Stimulated activated CD4-positive, alpha-beta T cell treated with anti-CD3 and anti-CD28 coated beads, TNF-alpha, amount 100 ng/mL, for 1 hour (primary cell): Measurements from ENCODE around the gene THBS1.

Source experiments
- DNase-seq, 3 donors: peaks; one replicate each; pipeline ENCODE4 v3.0.0-alpha.2; 2020; ENCODE audit warnings: low read depth in 3 of 3, low spot score in 1 of 3

The THBS1 gene

DNA sequence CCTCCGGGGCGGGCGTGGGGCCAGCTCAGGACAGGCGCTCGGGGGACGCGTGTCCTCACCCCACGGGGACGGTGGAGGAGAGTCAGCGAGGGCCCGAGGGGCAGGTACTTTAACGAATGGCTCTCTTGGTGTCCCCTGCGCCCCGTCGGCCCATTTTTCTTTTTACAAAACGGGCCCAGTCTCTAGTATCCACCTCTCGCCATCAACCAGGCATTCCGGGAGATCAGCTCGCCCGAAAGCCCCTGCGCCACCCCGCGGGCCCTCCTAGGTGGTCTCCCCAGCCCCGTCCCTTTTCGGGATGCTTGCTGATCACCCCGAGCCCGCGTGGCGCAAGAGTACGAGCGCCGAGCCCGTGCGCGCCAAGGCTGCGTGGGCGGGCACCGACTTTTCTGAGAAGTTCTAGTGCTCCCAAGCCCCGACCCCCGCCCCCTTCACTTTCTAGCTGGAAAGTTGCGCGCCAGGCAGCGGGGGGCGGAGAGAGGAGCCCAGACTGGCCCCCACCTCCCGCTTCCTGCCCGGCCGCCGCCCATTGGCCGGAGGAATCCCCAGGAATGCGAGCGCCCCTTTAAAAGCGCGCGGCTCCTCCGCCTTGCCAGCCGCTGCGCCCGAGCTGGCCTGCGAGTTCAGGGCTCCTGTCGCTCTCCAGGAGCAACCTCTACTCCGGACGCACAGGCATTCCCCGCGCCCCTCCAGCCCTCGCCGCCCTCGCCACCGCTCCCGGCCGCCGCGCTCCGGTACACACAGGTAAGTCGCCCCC lies at the start of gene THBS1:
TSS of gene THBS1 (plus strand) at position 595 of the 757 bp plus-strand sequence. CDS start 779 bp downstream, outside the sequence.
- DNase-seq: peak in 1 of 3 donors; percentile 25

DNA sequence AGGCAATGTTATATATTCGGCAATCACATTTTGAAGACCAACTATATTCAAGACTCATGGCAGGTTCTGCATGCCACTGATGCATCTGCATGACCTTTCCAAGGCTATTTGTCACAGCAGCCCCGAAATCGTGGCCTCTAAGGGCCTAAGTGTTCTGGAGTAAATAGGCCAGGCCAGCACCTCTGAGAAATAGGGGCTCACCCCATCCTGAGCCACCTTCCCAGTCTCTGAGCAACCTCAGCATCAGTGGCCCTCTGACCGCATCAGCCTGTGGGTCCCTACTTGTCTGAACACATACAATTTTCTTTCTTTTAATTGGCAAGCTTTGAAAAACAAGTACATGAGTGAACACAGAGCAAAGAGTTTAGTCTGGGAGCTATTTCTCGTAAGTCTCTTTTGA lies 45.9 kb upstream of the THBS1 start:
- DNase-seq: no peak

GRCh38 chr15:39535466-39535865 lies 45.4 kb upstream of the THBS1 start:
- no peak for DNase-seq

GRCh38 chr15:39538936-39539335 lies 41.9 kb upstream of the THBS1 start:
- DNase-seq: no peak

DNA sequence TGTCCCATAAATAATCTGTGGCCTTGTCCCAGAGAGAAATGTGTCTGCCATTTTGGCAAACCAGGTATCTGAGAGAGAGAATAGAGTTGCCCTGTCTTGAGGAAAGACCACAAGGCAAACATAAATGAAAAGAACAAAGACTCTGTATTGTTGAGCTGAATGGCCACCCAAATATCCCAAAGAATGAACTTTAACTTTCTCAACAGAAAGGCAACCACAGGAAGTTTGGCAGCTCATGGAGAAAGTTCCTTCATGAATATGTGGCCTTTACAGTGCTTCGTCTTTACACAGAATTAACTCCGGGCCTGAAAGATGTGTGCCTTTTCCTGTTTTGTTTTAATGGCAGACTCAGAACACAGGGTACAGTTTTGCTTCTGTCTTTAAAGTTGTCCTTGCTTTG lies 41.4 kb upstream of the THBS1 start:
- no peak for DNase-seq

GRCh38 chr15:39539973-39540558 lies 40.8 kb upstream of the THBS1 start:
- DNase-seq: no peak

- DNase-seq: no peak
Measured at GRCh38 chr15:39542385-39543065, 38.4 kb upstream of the THBS1 start.

DNA sequence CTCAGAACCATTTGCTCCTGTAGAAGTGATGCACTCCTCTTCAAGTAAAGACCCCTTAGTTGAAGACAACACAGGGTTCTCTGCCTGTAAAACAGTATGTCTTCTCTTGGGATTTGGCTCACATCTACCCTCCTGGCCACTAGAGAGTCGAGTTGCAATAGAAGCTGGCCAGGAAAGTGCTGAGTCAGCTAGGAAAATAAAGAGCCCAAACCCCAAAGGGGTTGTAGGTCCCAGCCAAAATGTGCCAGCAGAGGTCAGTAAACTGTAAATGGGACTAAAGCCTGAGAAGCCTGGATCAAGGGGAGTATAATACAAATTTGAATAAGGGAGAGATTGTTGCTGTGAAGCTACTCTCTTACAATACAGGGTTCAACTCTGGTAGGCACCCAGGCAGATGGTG lies 37.2 kb upstream of the THBS1 start:
- DNase-seq: no peak

GRCh38 chr15:39546842-39547241 lies 34.0 kb upstream of the THBS1 start:
- no peak for DNase-seq

DNA sequence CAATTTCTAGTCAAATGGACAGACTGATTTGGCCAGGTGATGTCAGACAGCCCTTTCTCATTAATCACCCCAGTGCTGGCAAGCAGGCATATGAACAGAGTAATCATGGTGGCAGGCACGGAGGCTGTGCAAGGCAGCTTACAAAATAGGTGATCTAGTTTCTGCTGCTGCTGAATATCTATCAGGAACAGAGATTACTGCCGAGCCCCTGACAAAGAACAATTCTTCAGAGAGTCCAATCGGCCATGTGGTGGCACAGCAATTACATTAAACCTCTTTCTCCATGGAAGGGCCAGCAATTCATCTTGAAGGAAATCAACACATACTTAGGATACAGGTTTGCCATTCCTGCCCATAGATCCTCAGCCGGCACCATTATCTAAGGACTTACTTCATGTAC lies 32.3 kb upstream of the THBS1 start:
- no peak for DNase-seq

- DNase-seq: no peak
Measured at GRCh38 chr15:39549912-39550311, 31.0 kb upstream of the THBS1 start.

DNA sequence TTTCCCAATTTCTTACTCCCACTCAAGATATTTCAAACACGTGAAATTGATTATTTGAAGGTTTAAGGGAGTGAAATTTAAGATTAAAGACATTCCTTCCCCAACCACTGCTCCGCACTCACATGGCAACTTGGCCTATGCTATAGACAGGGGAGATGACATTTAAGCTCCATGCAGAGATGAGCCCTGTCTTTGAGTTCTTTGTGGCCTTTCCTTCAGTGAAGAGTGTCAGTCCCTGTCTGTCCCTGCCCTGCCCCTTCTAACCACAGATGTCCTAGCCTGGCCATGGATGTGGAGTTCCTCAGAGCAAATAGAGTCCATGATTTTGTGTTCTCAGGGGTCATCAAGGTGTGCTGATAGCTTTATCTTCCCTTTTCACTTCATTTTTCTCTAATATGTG lies 29.4 kb upstream of the THBS1 start:
- DNase-seq: no peak

- no peak for DNase-seq
Measured at GRCh38 chr15:39552556-39552955, 28.3 kb upstream of the THBS1 start.

- DNase-seq: no peak
Measured at GRCh38 chr15:39553947-39554693, 26.8 kb upstream of the THBS1 start.

GRCh38 chr15:39554746-39555387 lies 26.0 kb upstream of the THBS1 start:
- no peak for DNase-seq

GRCh38 chr15:39555885-39556284 lies 25.0 kb upstream of the THBS1 start:
- DNase-seq: no peak

DNA sequence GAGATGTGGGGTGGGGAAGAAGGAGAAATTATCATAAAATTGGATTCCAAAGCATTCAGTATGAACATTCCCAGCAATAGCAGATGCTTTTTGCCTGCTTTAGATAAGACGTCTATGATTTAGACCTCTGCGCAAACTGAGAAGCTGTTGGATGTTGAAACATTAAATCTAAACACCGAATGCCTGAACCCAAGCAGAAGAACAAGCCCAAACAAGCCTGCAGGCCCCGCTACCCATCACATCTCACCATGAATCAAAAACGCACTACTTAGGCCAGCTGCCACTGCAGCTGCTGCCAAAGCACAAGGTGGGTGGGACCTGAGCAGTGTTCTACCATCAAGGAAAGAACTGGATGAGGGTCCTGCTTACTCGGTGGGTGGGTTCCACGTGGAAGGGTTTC lies 24.4 kb upstream of the THBS1 start:
- no peak for DNase-seq

GRCh38 chr15:39558421-39558820 lies 22.5 kb upstream of the THBS1 start:
- DNase-seq: no peak

DNA sequence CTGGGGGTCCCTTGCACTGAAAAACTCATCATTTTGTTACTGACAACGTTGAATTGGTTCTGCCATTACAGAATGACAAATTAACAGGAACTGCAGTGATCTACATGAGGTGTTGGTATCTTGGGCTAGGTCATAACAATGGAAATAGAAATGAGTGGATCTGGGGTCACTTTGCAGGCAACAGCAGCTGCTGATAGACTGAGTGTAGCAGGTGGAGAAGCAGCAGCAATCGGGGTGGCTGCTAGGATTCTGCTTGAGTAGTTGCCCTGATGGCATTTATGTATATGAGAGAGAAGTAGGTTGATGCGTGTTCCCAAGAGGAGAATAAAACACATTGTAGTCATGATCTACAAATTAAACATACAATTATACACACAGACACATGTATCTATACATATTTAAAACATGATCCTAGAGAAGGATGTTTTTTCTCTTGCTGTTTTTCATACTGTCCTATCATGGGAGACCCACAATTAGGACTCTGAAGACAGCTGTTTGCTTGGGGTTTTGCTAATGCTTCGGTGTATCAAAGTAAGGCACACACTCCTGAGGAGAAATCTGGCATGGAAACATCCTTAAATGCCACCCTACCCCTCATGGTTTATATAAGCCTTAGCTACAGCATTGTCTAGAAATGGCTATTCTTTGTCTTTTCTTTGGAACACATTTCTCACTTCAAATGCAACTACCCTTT lies 15.8 kb upstream of the THBS1 start:
- DNase-seq: no peak

- no peak for DNase-seq
Measured at GRCh38 chr15:39565851-39566250, 15.0 kb upstream of the THBS1 start.

GRCh38 chr15:39573287-39573686 lies 7.6 kb upstream of the THBS1 start:
- DNase-seq: no peak
